Body of pancreas (tissue), 4 donors: ENCODE measurements around the gene E2F7. TPM values are rescaled to one million over a fixed set of nuclear protein-coding genes. Genes with fewer than 3 reads are reported as not detected.
A peak's percentile ranks its signal among the peaks of the same experiment; 100 is the strongest.

ENCODE experiments used
- ATAC-seq: fragments of 150-250 bp; one replicate; pipeline ENCODE4 v1.9.1; 2016
- DNase-seq, 4 donors: peaks; one replicate each; pipeline ENCODE4 v3.0.0-alpha.2; 2019
- H3K27ac ChIP-seq, 4 donors: fragments of 200-600 bp; sonication (generic); 1 replicate in 3 of 4; 2 replicates in 1 of 4; pipeline versions ENCODE4 v1.5.1 to v1.6.1; 2016 to 2019; ENCODE audit warnings: mild to moderate bottlenecking in 1 of 4, mixed read lengths in 1 of 4, moderate library complexity in 1 of 4
- H3K27me3 ChIP-seq, 2 donors: fragments of 200-600 bp; sonication (generic); one replicate each; pipeline ENCODE4 v1.6.0; 2016; ENCODE audit warnings: mild to moderate bottlenecking in 1 of 2
- H3K36me3 ChIP-seq, 2 donors: fragments of 200-600 bp; sonication (generic); replicated peaks in 1 of 2; 2 replicates each; pipeline ENCODE4 v1.5.1; 2016; ENCODE audit warnings: low read depth in 2 of 2; ENCODE audit not compliant: insufficient read depth in 1 of 2
- H3K4me1 ChIP-seq: fragments of 200-600 bp; sonication (generic); one replicate; pipeline ENCODE4 v1.6.0; 2016
- H3K4me3 ChIP-seq, 2 donors: fragments of 200-600 bp; sonication (generic); 1 replicate in 1 of 2; 2 replicates in 1 of 2; pipeline ENCODE4 v1.5.1; 2016 to 2019
- H3K9me3 ChIP-seq, 3 donors: fragments of 200-600 bp; sonication (generic); 1 replicate in 2 of 3; 2 replicates in 1 of 3; pipeline ENCODE4 v1.5.1; 2016
- CTCF ChIP-seq, 7 experiments: fragments of 450-650 bp in 4 of 7; fragments of 200-600 bp in 3 of 7; sonication (generic) in 3 of 7; IDR thresholded peaks; one replicate each; pipeline ENCODE4 v1.5.1; 2016 to 2019; ENCODE audit warnings: antibody characterized with exemption in 7 of 7
- POLR2A ChIP-seq, 3 donors: fragments of 450-650 bp; IDR thresholded peaks; one replicate each; pipeline ENCODE4 v1.6.1; 2016; ENCODE audit warnings: antibody characterized with exemption in 3 of 3, mild to moderate bottlenecking in 2 of 3
- WGBS, 2 donors: methylation state at CpG; one replicate each; pipeline ENCODE4 v1.1.5; 2017; 5-methylcytosine and 5-hydroxymethylcytosine counted together
- intact Hi-C: fragments of 100-400 bp; cut with DNase I; formaldehyde crosslinking; loops from one replicate; pipeline ENCODE4 v1.15.1; 2023
- total RNA-seq, 2 donors: library from RNA; depleted of rRNA; stranded (reverse); fragments of >200 nt; gene quantifications; one replicate each; pipeline ENCODE4 v1.1.0, GENCODE V29; 2016

Gene E2F7
- total RNA-seq, 2 donors from 2014 or later: not detected

- intact Hi-C loops: loop anchor here (5.0 kb wide), 1 partner anchor 394 kb away; no protein-coding TSS in a partner anchor
- WGBS, 2 donors: 2% methylated on average over 9 of the region's 9 CpGs
Measured at GRCh38 chr12:77010691-77011548, 54.4 kb downstream of the E2F7 start.

GRCh38 chr12:77007476-77007875 is 57.9 kb downstream of the E2F7 start:
- H3K4me1 ChIP-seq: peaks cover 6% of the 10 kb centered on the region
- H3K27ac ChIP-seq: no peak overlapping the region
- DNase-seq (no peak), ATAC-seq (no peak)
- no peak for TF ChIP-seq CTCF (IDR thresholded peaks at IDR 0.05)
- no peak for TF ChIP-seq POLR2A (IDR thresholded peaks at IDR 0.05)
- 76 to 85% methylated on average over 5 of the region's 5 CpGs for WGBS, 2 donors
- H3K27me3 ChIP-seq: no peaks in the 10 kb centered on the region
- intact Hi-C loops: no loop called here
- no peak overlapping the region for H3K4me3 ChIP-seq
- H3K9me3 ChIP-seq: no peaks in the 10 kb centered on the region
- H3K36me3 ChIP-seq: no peaks in the 10 kb centered on the region

More at GRCh38 chr12:77010691-77011548, 54.4 kb downstream of the E2F7 start:
- no peaks in the 10 kb centered on the region for H3K27me3 ChIP-seq
- H3K27ac ChIP-seq: no peak overlapping the region
- H3K4me1 ChIP-seq: peaks cover 6% of the 10 kb centered on the region
- H3K9me3 ChIP-seq: no peaks in the 10 kb centered on the region
- no peaks in the 10 kb centered on the region for H3K36me3 ChIP-seq
- DNase-seq (peak; percentile 63 to 74 (median 67)), ATAC-seq (peak; percentile 79)
- no peak overlapping the region for H3K4me3 ChIP-seq
- TF ChIP-seq CTCF (IDR thresholded peaks at IDR 0.05) (peak; percentile 72 to 98 (median 76)), POLR2A (IDR thresholded peaks at IDR 0.05) (no peak)

GRCh38 chr12:77005611-77006098 is 59.7 kb downstream of the E2F7 start:
- intact Hi-C loops: no loop called here
- no peaks in the 10 kb centered on the region for H3K36me3 ChIP-seq
- no peak overlapping the region for H3K27ac ChIP-seq
- ATAC-seq (no peak), DNase-seq (no peak)
- H3K4me1 ChIP-seq: peaks cover 3% of the 10 kb centered on the region
- H3K27me3 ChIP-seq: no peaks in the 10 kb centered on the region
- 95 to 96% methylated on average over 1 of the region's 1 CpG for WGBS, 2 donors
- H3K4me3 ChIP-seq: no peak overlapping the region
- TF ChIP-seq POLR2A (IDR thresholded peaks at IDR 0.05) (no peak), CTCF (IDR thresholded peaks at IDR 0.05) (no peak)
- no peaks in the 10 kb centered on the region for H3K9me3 ChIP-seq

- Histone ChIP-seq H3K4me1 (no peaks in the 10 kb centered on the region), H3K27ac (no peak overlapping the region), H3K27me3 (no peaks in the 10 kb centered on the region), H3K4me3 (no peak overlapping the region), H3K9me3 (no peaks in the 10 kb centered on the region), H3K36me3 (no peaks in the 10 kb centered on the region)
- intact Hi-C loops: no loop called here
- TF ChIP-seq CTCF (IDR thresholded peaks at IDR 0.05) (no peak), POLR2A (IDR thresholded peaks at IDR 0.05) (no peak)
- WGBS, 2 donors: 75% methylated on average over 2 of the region's 2 CpGs
- DNase-seq: no peak
- no peak for ATAC-seq
Measured at GRCh38 chr12:77003914-77004313, 61.5 kb downstream of the E2F7 start.
